ENCODE data around the gene GNRHR. TPM values are rescaled to one million over a fixed set of nuclear protein-coding genes. Genes with fewer than 3 reads are reported as not detected.

Gene GNRHR
- polyA plus RNA-seq, 1 experiment, result not detected

GRCh38 chr4:67723949-67724348, 30.2 kb downstream of the GNRHR start:
- DNase-seq (ENCODE audit: low read depth), result no peak
- H3K4me3 ChIP-seq (ENCODE audit: low read depth, low read length), result no peak overlapping the region
- H3K36me3 ChIP-seq (ENCODE audit: control insufficient read depth, insufficient read depth, low read length), result no peaks in the 10 kb centered on the region
- POLR2A ChIA-PET, result no interaction called here
- H3K27me3 ChIP-seq (ENCODE audit: control insufficient read depth, insufficient read depth, low read length), result no peaks in the 10 kb centered on the region
- no peak for TF ChIP-seq CTCF (IDR thresholded peaks at IDR 0.05; ENCODE audit: insufficient read depth, low read depth, low read length)
- CTCF ChIA-PET, result interaction anchor here (0.7 to 1.4 kb wide), 2 partner anchors 9 to 23 kb away, joined by 3 to 4 read pairs; no protein-coding TSS in a partner anchor

- no peaks in the 10 kb centered on the region for H3K27me3 ChIP-seq (ENCODE audit: control insufficient read depth, insufficient read depth, low read length)
- CTCF ChIA-PET, result interaction anchor here (0.7 to 1.4 kb wide), 2 partner anchors 8 to 23 kb away, joined by 3 to 4 read pairs; no protein-coding TSS in a partner anchor
- POLR2A ChIA-PET, result no interaction called here
- DNase-seq (ENCODE audit: low read depth), result no peak
- H3K4me3 ChIP-seq (ENCODE audit: low read depth, low read length), result no peak overlapping the region
- no peak for TF ChIP-seq CTCF (IDR thresholded peaks at IDR 0.05; ENCODE audit: insufficient read depth, low read depth, low read length)
- no peaks in the 10 kb centered on the region for H3K36me3 ChIP-seq (ENCODE audit: control insufficient read depth, insufficient read depth, low read length)
These were observed 30.8 kb downstream of the GNRHR start for GRCh38 chr4:67723341-67723740.

GRCh38 chr4:67721770-67722597, 32.2 kb downstream of the GNRHR start:
- Histone ChIP-seq H3K36me3 (ENCODE audit: control insufficient read depth, insufficient read depth, low read length) (no peaks in the 10 kb centered on the region), H3K4me3 (ENCODE audit: low read depth, low read length) (no peak overlapping the region), H3K27me3 (ENCODE audit: control insufficient read depth, insufficient read depth, low read length) (no peaks in the 10 kb centered on the region)
- no peak for TF ChIP-seq CTCF (IDR thresholded peaks at IDR 0.05; ENCODE audit: insufficient read depth, low read depth, low read length)
- DNase-seq (ENCODE audit: low read depth), result no peak
- CTCF ChIA-PET, result interaction anchor here (1.5 kb wide), 1 partner anchor 20 kb away, joined by 3 read pairs; no protein-coding TSS in a partner anchor
- POLR2A ChIA-PET, result no interaction called here

- DNase-seq (ENCODE audit: low read depth), result no peak
- no peak for TF ChIP-seq CTCF (IDR thresholded peaks at IDR 0.05; ENCODE audit: insufficient read depth, low read depth, low read length)
- CTCF ChIA-PET, result interaction anchor here (1.5 to 1.6 kb wide), 2 partner anchors 20 to 25 kb away, joined by 3 to 6 read pairs; no protein-coding TSS in a partner anchor
- Histone ChIP-seq H3K4me3 (ENCODE audit: low read depth, low read length) (no peak overlapping the region), H3K27me3 (ENCODE audit: control insufficient read depth, insufficient read depth, low read length) (no peaks in the 10 kb centered on the region), H3K36me3 (ENCODE audit: control insufficient read depth, insufficient read depth, low read length) (no peaks in the 10 kb centered on the region)
- POLR2A ChIA-PET, result no interaction called here
These were observed 32.8 kb downstream of the GNRHR start for GRCh38 chr4:67721315-67721769.

- ChIA-PET POLR2A (no interaction called here), CTCF (interaction anchor here (1.0 to 1.6 kb wide), 3 partner anchors 19 to 28 kb away, joined by 3 to 6 read pairs (median 3); no protein-coding TSS in a partner anchor)
- TF ChIP-seq CTCF (IDR thresholded peaks at IDR 0.05; ENCODE audit: insufficient read depth, low read depth, low read length), result no peak
- Histone ChIP-seq H3K4me3 (ENCODE audit: low read depth, low read length) (no peak overlapping the region), H3K36me3 (ENCODE audit: control insufficient read depth, insufficient read depth, low read length) (no peaks in the 10 kb centered on the region), H3K27me3 (ENCODE audit: control insufficient read depth, insufficient read depth, low read length) (no peaks in the 10 kb centered on the region)
- no peak for DNase-seq (ENCODE audit: low read depth)
These were observed 34.1 kb downstream of the GNRHR start for GRCh38 chr4:67719953-67720617.
